Activated CD4-positive, alpha-beta T cell treated with anti-CD3 and anti-CD28 coated beads, Interleukin-2, amount 50 U/mL, for 4 hours (primary cell): ENCODE data around the gene CUEDC1.
"Not testable (repeated sequence)": the region's sequence is repeated elsewhere in the genome, so short reads cannot be mapped to it uniquely, and the experiment has no call there.

Source experiments
- DNase-seq, 2 experiments: peaks; one replicate each; pipeline ENCODE4 v3.0.0-alpha.2; 2020

The CUEDC1 gene

DNA sequence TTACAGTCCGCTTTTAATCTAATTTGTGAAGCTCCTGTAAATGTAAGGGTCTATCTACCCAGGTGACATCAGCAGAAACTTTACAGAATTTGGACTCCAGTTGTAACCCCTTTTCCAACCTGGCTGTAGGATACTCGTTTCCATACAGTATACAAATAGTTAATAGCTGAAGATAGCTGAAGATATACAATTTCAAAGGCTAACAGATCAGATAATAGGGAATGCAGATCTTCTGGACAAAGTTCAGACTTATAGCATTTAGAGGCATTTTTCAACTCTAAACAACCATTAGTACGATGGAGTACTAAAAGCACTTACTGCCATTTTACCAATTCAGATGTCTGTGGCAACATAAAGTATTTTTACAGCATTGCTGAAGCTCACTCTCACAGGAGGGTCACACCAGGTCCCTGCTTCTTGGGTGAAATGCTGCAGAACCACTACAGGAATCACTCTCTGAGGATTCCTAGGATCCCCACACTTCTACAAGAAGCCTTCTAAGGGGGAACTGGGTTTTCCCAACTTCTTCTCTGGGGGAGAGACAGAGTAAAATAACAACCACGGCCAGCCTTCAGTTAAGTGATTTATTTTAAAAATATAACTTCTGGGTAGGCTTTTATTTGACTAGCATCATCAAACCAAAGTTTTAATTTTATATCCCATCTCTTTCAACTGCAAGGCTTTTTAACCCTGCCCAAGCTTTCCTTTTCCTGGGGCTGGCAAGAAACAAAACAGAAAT is 29.9 kb upstream of the CUEDC1 start:
- DNase-seq = no peak

DNA sequence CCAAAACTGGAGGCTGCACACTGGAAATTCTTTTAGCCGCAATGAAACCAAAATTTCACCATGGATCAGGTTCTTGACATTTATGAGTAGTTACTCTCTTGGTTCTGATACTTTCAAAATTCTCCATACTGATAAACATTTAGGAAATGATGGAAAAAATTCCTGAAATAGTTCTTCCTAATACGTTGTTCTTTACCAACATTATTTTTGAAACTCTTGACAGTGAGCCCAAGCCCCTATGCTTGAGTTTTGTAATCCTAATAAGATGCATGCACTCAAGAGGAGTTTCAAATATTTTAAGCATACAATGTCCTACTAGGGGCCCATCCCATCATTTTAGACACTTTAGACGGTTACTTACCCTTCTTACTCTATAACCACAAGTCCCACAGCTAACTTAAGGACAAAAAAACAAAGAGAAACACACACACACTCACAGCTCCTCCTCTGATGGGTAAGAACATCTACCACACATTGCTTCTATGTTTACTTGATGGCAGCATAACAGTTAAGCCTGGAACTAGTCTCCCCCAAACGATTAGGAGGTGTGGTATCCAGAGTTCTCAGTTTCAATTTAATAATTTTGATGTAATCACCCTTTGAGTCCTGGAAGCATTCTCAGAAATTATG is 29.2 kb upstream of the CUEDC1 start:
- no peak for DNase-seq

DNA sequence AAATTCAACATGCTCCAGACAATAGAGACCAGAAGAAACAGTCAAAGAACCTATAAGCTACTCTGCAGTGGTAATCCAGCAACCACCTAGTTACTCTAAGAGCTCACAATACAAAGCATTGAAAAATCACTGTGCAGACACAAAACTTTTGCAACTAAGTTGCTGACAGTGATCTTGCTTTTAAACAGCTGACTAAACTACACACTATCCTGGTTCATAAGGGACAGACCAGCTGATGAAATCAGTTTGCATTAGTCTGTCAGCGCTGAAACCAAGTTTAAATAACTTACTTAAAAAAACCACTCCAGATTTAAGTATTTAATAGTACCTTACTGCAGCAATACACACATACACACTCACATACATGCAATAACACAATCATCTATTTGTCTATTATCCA is 28.2 kb upstream of the CUEDC1 start:
- no peak for DNase-seq

DNA sequence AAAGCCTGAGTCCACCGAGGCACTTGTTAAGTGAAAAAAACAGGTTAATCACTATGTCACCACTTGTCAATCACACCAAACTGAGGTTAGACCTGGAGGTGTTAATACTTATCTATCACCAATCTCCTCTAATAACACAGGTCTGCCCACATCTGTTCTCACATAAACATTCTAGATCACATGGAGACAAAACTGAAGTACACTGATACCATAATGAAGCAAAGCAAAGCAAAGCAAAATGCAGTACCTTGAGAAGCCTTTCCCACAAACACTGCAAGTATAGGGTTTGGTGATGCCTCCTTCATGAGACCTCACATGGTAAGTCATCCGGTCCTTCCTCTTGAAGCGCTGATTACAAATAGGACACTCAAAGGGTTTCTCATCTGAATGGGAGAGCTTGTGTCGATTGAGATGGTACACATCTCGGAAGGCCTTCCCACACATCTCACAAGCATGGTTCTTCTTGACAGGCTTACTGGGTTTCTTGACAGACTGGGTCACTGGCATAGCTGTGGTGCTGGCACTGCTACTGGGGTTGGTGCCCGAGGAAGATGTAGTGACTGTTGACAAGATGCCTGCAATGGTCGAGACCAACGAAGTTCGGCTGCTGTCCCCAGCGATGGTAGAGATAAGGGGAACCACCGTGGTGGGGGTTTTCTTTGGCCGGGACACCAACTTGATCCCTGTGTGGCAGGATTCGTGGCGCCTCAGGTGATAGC is 27.4 kb upstream of the CUEDC1 start:
- DNase-seq = no peak

DNA sequence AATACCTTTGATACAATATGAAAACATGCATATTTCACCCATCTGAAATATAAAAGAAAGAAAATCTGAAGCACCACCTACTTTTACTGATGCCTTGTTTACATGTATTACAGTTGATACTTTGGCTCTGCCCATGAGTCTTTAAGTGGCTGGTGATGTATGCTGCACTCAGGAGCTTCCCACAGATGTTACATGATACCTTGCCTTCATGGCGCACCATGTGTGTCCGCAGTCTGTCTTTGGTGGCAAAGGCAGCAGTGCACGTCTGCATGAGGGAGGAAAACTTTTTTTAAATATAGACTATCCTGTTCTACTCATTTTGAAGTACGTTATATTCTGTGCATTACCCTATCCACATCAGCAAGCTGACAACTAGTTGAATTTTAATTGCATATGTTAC is 25.3 kb upstream of the CUEDC1 start:
- DNase-seq = no peak

DNA sequence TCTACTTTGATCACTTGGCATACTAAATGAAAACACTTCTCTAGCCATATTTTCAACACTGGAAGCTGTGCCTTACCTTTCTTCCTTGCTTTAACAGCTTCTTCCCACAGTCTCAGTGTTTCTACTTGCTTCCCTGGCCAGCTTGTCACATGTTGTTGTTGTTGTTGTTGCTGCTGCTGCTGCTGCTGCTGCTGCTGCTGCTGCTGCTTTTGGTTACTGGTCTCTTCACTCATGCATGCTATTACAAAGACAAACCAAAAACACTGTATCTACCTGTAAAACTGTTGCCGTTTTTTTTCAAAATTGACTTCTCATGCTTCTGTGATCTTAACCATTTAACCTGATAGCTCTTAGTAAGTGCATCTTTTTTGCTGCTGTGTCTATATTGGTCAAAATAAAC is 23.9 kb upstream of the CUEDC1 start:
- DNase-seq = no peak

DNA sequence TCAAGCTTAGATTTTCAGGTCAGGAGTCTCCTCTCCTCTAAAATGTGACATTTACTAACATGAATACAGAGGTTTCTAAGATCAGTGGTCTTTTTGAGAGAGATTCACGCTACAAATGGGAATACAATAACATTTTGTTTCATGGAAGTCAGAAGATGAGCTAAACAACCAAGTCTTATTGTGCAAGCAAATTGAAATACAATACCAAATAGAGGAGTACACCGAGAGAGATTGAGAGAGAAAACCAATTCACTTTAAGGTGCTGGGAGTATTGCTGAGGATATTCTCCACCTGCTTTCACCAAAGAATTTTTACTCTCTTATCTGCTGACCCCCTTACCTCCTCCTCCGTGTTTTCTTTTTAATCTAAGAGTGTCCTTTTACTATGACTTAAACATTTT is 21.4 kb upstream of the CUEDC1 start:
- no peak for DNase-seq

DNA sequence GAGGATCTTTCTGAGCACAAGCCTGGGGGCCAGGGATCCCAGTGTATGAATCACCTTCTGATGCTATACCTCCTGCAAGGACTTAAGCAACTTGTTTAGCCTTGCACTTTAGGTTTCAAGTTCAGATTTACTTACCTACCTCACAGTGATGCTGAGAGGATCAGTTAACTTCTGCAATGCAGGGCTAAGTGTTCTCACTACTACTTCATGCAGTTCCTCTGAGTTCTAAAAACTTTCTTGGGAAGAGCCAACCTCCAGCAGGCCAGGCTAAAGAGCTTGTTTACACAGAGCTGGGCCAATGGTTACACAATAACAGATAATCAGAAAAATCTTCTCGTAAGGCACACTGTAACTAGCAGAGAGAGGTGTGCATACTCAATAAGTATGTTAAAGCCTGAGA is 19.8 kb upstream of the CUEDC1 start:
- no peak for DNase-seq

DNA sequence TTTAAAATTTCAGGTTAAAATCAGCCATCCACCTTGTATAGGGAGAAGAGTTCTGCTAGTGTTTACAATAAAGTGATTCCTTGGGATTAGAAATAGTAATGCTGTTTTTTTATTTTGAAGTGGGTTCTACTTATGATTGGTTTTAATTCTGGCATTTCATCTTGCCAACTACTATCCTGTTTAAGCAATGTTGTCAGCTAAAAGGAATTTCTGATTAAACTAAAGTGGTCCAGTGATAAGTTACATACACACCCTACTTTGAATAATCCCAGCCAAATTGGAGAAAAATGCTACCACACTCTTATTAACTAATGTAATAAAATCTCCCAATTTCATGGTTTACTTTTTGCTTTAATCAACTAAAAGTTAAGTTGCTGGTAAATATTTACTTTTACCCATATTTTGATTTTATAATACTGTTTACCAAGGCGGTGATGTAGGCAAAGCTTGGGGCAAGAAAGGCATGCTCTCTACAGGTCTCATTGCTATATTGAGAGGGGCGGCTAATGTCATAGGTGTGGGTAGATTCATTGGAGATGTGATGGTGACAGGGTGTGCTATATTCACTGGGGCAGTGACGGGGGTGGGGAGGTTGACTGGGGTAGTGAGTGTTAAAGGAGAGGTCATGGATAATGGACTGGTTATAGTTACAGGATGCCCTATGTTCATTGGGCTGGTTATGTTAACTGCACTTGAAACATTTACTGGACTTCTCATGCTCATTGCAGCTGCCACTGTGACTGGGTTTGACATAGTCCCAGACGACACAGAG is 19.0 kb upstream of the CUEDC1 start:
- DNase-seq = not testable (repeated sequence)

DNA sequence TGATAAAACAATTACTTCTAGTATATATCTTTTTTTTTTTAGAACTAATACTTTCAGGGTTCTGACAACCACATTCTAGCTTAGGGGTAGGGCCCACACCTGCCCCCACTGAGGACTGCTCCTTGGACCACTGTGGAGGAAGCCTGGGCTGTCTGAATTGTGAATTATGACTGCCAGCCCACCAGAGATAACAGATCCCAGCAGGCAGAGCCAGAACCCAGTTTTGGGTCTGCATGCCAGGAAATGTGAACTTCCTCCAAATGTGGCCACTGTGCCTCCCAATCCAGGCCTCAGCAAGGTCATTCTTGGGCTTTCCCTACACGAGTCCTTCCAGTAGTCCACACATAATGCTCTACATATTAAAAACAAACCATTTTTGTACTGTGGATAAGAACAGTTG is 16.9 kb upstream of the CUEDC1 start:
- DNase-seq = no peak

DNA sequence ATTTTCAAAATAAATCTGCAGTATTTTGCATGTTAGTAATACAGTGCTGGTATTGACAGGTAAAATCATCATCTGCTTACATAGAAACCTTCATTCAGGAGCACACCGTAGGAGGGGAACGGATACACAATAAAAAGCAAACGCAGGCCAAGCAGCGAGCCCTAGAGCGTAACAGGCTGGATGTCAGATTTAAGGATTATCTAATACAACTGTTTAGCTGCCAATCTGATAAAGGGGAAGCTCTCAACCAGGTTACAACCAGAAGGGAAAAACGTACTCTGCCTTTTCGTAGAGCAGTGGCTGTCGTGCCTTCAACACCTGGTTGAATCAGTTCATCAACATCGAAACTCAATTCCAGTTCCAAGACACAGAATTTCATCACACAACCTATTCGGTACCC is 16.4 kb upstream of the CUEDC1 start:
- no peak for DNase-seq

DNA sequence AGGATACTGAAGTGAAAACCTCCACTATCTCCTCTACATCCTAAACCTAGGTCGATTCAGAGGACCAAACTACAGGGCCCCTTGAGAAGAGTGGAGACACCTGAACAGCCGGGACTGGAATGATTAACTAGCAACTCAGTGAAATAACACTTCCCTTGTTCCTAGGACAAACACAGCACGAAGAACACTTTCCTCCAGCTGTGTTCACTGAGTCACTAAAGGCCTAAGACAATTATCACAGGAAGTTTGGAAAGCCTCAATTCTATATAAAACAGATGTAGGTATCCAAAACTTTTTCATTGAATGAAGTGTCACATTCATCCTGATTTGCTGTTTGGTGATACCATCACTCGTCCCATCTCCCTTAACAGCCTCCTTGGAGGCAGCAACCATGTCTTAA is 15.5 kb upstream of the CUEDC1 start:
- no peak for DNase-seq

DNA sequence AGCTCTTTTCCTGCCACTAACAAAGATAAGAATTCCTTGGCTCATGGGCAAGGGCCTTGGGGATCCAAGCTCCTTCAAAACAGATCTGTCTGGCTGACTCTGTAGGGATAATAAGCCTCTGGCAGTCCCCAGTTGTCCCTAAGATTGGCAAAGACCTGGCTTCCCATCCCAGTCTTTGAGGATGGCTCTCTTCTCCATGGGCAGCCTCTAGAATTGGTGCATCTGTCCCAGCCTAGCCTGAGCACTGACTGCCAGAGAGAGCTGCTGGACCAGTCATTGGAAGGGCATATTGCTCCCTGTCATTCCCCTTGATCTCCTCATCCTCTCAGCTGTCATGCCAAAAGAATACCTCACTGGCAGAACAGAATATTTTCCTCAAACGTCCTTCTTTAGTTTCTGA is 13.2 kb upstream of the CUEDC1 start:
- DNase-seq = no peak

DNA sequence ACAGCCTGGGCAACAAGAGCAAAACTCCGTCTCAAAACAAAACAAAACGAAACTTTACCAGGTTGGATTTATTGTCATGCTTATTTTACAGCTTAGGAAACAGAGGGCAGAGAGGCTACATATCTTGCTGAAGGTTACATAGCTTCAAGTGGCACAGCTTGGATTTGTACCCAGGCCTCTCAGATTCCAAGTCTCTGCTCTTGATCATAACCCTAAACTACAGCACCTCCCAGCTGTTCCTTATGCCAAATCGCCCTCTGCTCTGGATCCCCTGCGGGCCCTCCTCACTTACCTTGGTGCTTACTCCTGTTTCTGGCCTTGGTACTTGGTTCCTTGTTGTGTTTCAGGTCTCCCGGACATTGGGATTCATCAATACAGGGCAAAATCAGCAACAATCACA is 11.7 kb upstream of the CUEDC1 start:
- DNase-seq = no peak

DNA sequence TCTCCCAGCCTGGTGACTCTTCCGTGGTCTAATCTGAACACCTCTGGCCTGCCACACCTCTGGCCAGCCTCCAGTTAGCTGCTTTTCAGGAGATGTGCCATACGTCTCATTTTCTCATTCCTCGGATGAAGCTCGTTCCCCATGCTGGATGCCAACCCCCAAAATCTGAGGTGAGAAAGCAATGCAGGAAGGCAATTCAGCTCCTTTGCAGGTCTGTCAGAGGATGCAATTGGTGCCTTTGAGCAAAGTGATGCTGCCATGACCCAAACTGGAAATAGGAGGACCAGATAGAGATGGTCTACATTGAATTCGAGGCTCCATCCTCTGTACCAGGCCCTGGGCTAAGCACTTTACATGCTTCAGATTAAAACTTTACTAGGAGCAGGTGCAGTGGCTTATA is 11.0 kb upstream of the CUEDC1 start:
- DNase-seq = no peak

DNA sequence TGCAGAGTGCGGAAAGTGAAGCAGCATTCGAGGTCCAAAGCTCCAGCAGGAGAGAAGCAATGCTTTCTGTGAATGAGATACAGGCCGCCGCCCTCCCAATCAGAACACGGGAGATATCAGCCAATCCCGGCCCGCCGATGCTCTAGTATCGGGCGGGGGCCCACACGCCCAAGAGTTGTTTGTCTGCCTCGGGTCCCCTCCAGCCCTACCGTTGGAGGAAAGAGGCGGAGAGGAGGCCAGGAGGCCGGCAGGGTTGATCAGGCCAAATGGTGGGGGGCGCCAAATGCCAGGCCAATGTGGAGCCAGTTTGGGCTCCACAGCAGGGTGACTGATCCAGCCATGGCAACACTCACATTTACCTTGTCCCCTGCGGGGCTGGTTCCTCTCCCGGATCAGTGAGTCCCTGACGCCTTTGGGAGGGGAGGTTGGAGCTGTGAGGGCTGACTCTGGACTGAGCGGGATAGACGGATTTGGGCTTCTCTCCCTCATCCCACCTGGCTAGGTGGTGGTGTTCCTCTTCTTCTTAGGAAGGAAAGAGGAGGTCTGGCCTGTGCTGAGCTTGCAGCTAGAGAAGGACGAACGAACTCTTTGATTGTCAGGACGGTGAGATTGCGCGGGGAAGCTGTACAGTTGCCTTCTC is 10.4 kb upstream of the CUEDC1 start:
- no peak for DNase-seq

DNA sequence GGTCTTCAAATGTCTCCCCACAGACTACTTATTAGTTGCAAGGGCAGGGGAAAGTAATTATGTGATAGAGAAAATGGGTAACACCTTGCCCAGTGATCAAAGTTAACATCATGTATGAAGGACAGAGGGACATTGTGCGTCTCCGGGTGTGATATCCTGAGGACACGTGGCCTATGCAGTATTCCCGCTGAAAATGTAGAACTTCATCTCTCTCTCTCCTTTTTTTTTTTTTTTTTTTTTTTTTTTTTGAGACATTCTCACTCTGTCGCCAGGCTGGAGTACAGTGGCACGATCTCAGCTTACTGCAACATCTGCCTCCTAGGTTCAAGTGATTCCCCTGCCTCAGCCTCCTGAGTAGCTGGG is 7.9 kb upstream of the CUEDC1 start:
- DNase-seq = no peak

DNA sequence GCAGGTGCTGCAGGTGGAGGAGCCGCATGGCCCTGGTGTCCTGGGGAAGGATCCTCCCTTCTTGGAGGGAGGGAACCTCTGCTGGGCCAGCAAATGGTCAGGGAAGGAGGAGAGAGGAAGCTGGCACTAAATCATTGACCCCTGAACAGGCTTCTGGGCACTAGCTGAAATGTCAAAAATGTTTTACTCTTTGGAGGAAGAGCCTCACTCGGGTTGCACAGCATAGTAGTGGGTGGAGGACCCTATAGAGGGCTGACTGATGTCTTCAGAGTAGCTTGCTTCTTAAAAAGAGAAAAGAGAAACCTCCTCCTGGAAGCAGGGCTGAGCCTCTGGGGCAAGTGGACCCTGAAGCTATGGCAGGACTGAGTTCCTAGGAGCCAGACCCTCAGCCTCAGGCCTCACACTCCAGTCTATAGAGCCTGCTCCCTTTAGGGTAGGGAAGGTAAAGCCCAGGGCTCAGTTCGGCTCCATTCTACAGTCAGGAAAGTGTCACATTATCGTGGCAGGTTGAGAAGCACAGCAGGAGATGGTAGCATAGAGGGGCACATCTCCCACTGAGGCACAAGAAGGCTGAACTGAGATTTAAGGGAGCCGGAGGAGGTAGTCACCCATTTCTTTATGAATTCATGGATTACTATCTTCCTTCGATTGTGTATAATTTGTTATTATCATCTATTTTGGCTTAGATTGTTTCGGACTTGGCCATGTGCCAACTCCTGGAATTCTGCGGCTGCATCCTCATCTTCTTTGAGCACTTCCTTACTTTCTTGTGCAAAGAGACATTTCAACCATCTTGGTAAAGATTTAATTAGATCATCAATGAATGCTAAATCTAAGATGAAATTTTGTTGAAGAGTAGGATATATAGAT is 7.3 kb upstream of the CUEDC1 start:
- no peak for DNase-seq

DNA sequence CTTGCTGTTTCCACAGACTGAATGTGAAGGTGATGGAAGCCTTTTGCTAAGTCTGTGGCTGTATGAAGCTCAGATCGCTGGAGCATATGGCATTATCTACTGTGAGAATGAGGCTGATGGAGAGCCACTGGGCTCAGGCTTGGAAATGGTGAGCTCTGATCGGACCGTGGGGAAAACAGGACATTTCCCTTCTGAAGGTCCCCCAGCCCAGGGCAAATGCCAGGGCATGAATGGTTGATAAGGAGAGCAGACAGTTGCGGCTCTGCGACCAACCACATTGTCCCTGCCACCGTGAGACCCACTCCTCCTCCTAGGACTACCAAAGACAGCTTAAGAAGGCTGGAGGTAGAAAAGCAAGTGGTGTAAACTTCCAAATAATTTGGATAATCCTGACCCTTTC is 4.7 kb upstream of the CUEDC1 start:
- no peak for DNase-seq

DNA sequence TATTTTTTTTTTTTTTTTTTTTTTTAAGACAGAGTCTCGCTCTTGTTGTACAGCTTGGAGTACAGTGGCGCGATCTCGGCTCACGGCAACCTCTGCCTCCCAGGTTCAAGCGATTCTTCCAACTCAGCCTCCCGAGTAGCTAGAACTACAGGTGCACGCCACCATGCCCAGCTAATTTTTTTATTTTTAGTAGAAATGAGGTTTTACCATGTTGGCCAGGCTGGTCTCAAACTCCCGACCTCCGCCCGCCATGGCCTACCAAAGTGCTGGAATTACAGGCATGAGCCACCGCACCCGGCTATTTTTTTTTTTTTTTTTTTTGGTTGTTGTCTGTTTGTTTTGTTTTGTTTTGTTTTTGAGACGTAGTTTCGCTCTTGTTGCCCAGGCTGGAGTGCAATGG is 3.2 kb upstream of the CUEDC1 start:
- DNase-seq = not testable (repeated sequence)

DNA sequence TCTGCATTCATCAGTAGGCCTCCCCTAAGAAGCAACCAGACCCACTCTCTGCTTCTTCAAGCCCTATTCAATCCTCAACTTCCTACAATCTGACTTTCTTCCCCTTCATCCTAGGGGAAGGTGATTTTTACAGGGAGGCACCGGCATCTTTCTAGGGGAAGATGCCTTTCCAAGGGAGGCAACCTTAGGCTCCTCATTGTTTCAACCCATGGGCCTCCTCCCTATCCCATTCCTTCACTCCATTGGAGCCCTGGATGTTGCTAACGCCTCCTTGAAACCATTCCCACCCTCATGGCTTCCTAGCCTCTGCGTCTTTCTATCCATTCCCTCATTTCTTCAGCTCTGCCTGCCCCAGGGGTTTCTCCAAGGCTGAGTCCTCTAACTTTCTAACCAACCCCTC is 2.7 kb upstream of the CUEDC1 start:
- DNase-seq = no peak
